HG02610 (cell line): ENCODE results near the gene PLEKHH2.

Source experiments
- ATAC-seq: cut with Tn5 transposase; IDR thresholded peaks from one replicate; pipeline ENCODE4 v1.9.1; 2021; ENCODE audit warnings: mild to moderate bottlenecking, moderate library complexity; ENCODE audit not compliant: unreplicated experiment

The PLEKHH2 gene

GRCh38 chr2:43803113-43803512 lies 166.1 kb downstream of the PLEKHH2 start:
- ATAC-seq: no peak

GRCh38 chr2:43806719-43807031 lies 169.6 kb downstream of the PLEKHH2 start:
- no peak for ATAC-seq

- no peak for ATAC-seq
These were observed 173.4 kb downstream of the PLEKHH2 start for GRCh38 chr2:43810452-43810851.

- no peak for ATAC-seq
These were observed 173.8 kb downstream of the PLEKHH2 start for GRCh38 chr2:43810888-43811287.

- no peak for ATAC-seq
These were observed 174.9 kb downstream of the PLEKHH2 start for GRCh38 chr2:43812006-43812405.

- ATAC-seq: no peak
These were observed 175.9 kb downstream of the PLEKHH2 start for GRCh38 chr2:43812947-43813346.

GRCh38 chr2:43814711-43815110 lies 177.7 kb downstream of the PLEKHH2 start:
- no peak for ATAC-seq
